Heart left ventricle (tissue), 13 donors: Measurements from ENCODE around the gene PTPRZ1.

Source experiments
- POLR2A ChIP-seq, 2 donors: fragments of 450-650 bp; IDR thresholded peaks; one replicate each; pipeline ENCODE4 v1.6.1; 2017; ENCODE audit warnings: antibody characterized with exemption in 2 of 2, mild to moderate bottlenecking in 2 of 2, moderate library complexity in 2 of 2
- TF ChIP-seq, protein P1 (sequence below), 12 donors: fragments of 200-600 bp; sonication (generic) in 4 of 12; IDR thresholded peaks; one replicate each; pipeline versions ENCODE4 v1.5.0 to v1.8.0; 2018 to 2022; ENCODE audit warnings: antibody characterized with exemption in 12 of 12, mild to moderate bottlenecking in 5 of 12
- donor health status: ischemic (EF 13 %, LVEDD 7.1; RV severe dilation, severe dysfunction).
- donor health status: DM: no; HTN: yes; CAD: no.
- donor health status: DM: no; HTN: no; CAD: no.
- donor health status: ischemic (EF 25% LVEDD 6.9; RV normal size, moderate dysfunction).
- donor health status: ischemic (EF 25% LVEDD 5.7; RV mildly dilated, moderate dysfunction).
- donor health status: ischemic (EF 35%, LVEDD 5.7; RV mildly dilated, moderate dysfunction).
- donor health status: nonischemic (EF 11% LVEDD 7.7; RV severe dilation, severe dysfunction).
- donor health status: DM: yes; HTN: yes; CAD: no.
- donor health status: PGD.
- donor health status: ischemic (EF 29% LVEDD 5.4; RV normal size, mild dysfunction).
- donor health status: nonischemic (EF 23%, LVEDD 6.1; RV moderate dilation, normal function).

DNA sequence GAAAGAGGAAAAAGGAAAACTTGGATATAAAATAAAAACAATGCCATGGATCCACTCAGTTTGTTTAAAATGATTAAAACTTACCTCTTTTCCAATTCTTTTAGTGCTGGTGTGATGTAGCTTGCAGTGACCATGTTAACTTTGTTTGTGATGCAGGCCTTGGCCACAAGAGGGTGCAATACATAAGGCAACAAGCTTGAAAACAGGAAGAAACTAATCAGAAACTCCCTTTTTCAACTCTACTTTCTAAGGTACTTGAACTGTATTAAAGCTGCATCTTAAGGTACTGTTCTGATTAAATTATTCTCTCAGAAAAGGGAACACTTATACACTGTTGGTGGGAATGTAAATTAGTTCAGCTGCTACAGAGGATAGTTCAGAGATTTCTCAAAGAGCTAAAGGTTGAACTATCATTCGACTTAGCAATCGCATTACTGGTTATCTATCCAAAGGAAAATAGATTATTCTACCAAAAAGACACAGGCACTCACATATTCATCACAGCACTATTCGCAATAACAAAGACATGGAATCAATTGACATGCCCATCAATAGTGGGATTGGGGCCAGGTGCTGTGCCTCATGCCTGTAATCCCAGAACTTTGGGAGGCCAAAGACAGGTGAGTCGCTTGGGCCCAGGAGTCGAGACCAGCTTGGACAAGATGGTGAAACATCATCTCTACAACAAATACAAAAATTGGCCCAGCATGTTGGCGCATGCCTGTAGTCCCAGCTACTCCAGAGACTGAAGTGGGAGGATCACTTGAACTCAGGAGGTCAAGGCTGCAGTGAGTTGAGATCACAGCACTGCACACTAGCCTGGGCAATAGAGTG, 220.2 kb downstream of the PTPRZ1 start:
- TF ChIP-seq, protein P1, sequence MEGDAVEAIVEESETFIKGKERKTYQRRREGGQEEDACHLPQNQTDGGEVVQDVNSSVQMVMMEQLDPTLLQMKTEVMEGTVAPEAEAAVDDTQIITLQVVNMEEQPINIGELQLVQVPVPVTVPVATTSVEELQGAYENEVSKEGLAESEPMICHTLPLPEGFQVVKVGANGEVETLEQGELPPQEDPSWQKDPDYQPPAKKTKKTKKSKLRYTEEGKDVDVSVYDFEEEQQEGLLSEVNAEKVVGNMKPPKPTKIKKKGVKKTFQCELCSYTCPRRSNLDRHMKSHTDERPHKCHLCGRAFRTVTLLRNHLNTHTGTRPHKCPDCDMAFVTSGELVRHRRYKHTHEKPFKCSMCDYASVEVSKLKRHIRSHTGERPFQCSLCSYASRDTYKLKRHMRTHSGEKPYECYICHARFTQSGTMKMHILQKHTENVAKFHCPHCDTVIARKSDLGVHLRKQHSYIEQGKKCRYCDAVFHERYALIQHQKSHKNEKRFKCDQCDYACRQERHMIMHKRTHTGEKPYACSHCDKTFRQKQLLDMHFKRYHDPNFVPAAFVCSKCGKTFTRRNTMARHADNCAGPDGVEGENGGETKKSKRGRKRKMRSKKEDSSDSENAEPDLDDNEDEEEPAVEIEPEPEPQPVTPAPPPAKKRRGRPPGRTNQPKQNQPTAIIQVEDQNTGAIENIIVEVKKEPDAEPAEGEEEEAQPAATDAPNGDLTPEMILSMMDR (IDR thresholded peaks at IDR 0.05): peak; percentile 62 to 91 (median 82)
- TF ChIP-seq POLR2A (IDR thresholded peaks at IDR 0.05): no peak
